ENCODE measurements around the gene TMEM138. TPM values are rescaled to one million over a fixed set of nuclear protein-coding genes. Genes with fewer than 3 reads are reported as not detected.

The TMEM138 gene
- total RNA-seq, 1 donor from 2014 or later: 38.8 TPM

- H3K36me3 ChIP-seq (ENCODE audit: control insufficient read depth, insufficient read depth, low read length): peaks cover 2% of the 10 kb centered on the region
- no peak for DNase-seq (ENCODE audit: low read depth)
- no peaks in the 10 kb centered on the region for H3K27me3 ChIP-seq (ENCODE audit: control insufficient read depth, insufficient read depth, low read length)
- TF ChIP-seq CTCF (IDR thresholded peaks at IDR 0.05; ENCODE audit: insufficient read depth, low read length, poor library complexity, severe bottlenecking): no peak
- no peak overlapping the region for H3K4me3 ChIP-seq (ENCODE audit: low read depth, low read length)
Measured at GRCh38 chr11:61401573-61401972, 39.4 kb downstream of the TMEM138 start.

- Histone ChIP-seq H3K36me3 (ENCODE audit: control insufficient read depth, insufficient read depth, low read length) (peaks cover 2% of the 10 kb centered on the region), H3K27me3 (ENCODE audit: control insufficient read depth, insufficient read depth, low read length) (no peaks in the 10 kb centered on the region), H3K4me3 (ENCODE audit: low read depth, low read length) (no peak overlapping the region)
- no peak for DNase-seq (ENCODE audit: low read depth)
- no peak for TF ChIP-seq CTCF (IDR thresholded peaks at IDR 0.05; ENCODE audit: insufficient read depth, low read length, poor library complexity, severe bottlenecking)
Measured at GRCh38 chr11:61403658-61404057, 41.5 kb downstream of the TMEM138 start.

GRCh38 chr11:61404103-61404502 is 41.9 kb downstream of the TMEM138 start:
- no peak for TF ChIP-seq CTCF (IDR thresholded peaks at IDR 0.05; ENCODE audit: insufficient read depth, low read length, poor library complexity, severe bottlenecking)
- Histone ChIP-seq H3K36me3 (ENCODE audit: control insufficient read depth, insufficient read depth, low read length) (peaks cover 2% of the 10 kb centered on the region), H3K27me3 (ENCODE audit: control insufficient read depth, insufficient read depth, low read length) (no peaks in the 10 kb centered on the region), H3K4me3 (ENCODE audit: low read depth, low read length) (no peak overlapping the region)
- no peak for DNase-seq (ENCODE audit: low read depth)

- Histone ChIP-seq H3K27me3 (ENCODE audit: control insufficient read depth, insufficient read depth, low read length) (no peaks in the 10 kb centered on the region), H3K36me3 (ENCODE audit: control insufficient read depth, insufficient read depth, low read length) (peaks cover 2% of the 10 kb centered on the region), H3K4me3 (ENCODE audit: low read depth, low read length) (no peak overlapping the region)
- DNase-seq (ENCODE audit: low read depth): no peak
- TF ChIP-seq CTCF (IDR thresholded peaks at IDR 0.05; ENCODE audit: insufficient read depth, low read length, poor library complexity, severe bottlenecking): no peak
Measured at GRCh38 chr11:61404641-61405040, 42.5 kb downstream of the TMEM138 start.

GRCh38 chr11:61406067-61406466 is 43.9 kb downstream of the TMEM138 start:
- TF ChIP-seq CTCF (IDR thresholded peaks at IDR 0.05; ENCODE audit: insufficient read depth, low read length, poor library complexity, severe bottlenecking): no peak
- H3K27me3 ChIP-seq (ENCODE audit: control insufficient read depth, insufficient read depth, low read length): no peaks in the 10 kb centered on the region
- DNase-seq (ENCODE audit: low read depth): no peak
- no peak overlapping the region for H3K4me3 ChIP-seq (ENCODE audit: low read depth, low read length)
- peaks cover 2% of the 10 kb centered on the region for H3K36me3 ChIP-seq (ENCODE audit: control insufficient read depth, insufficient read depth, low read length)

- Histone ChIP-seq H3K27me3 (ENCODE audit: control insufficient read depth, insufficient read depth, low read length) (no peaks in the 10 kb centered on the region), H3K36me3 (ENCODE audit: control insufficient read depth, insufficient read depth, low read length) (peaks cover 2% of the 10 kb centered on the region), H3K4me3 (ENCODE audit: low read depth, low read length) (no peak overlapping the region)
- TF ChIP-seq CTCF (IDR thresholded peaks at IDR 0.05; ENCODE audit: insufficient read depth, low read length, poor library complexity, severe bottlenecking): no peak
- DNase-seq (ENCODE audit: low read depth): no peak
Measured at GRCh38 chr11:61406991-61407728, 45.0 kb downstream of the TMEM138 start.
